Stimulated activated naive CD4-positive, alpha-beta T cell (primary cell): ENCODE data around the gene LRRC42.

Source experiments
- DNase-seq, 6 experiments: peaks; one replicate each; lab custom pipeline; 2025; lab: John Stamatoyannopoulos, UW

LRRC42 gene

GRCh38 chr1:53946252-53947171, at the start of gene LRRC42:
TSS of gene LRRC42 (plus strand) at chr1:53946350. CDS start at chr1:53952000, 5,650 bp downstream.
- DNase-seq, result no peak

- no peak for DNase-seq
These were observed 49.4 kb upstream of the LRRC42 start for GRCh38 chr1:53896635-53897229.

GRCh38 chr1:53899206-53899628, 46.9 kb upstream of the LRRC42 start:
- DNase-seq, result no peak

GRCh38 chr1:53899708-53900107, 46.4 kb upstream of the LRRC42 start:
- no peak for DNase-seq

- no peak for DNase-seq
These were observed 43.7 kb upstream of the LRRC42 start for GRCh38 chr1:53902235-53903138.

GRCh38 chr1:53905509-53905908, 40.6 kb upstream of the LRRC42 start:
- no peak for DNase-seq

GRCh38 chr1:53906121-53906520, 40.0 kb upstream of the LRRC42 start:
- DNase-seq, result no peak

- DNase-seq, result no peak
These were observed 36.2 kb upstream of the LRRC42 start for GRCh38 chr1:53909946-53910345.

GRCh38 chr1:53911442-53911841, 34.7 kb upstream of the LRRC42 start:
- no peak for DNase-seq

GRCh38 chr1:53913352-53914033, 32.7 kb upstream of the LRRC42 start:
- no peak for DNase-seq

- DNase-seq, result no peak
These were observed 27.8 kb upstream of the LRRC42 start for GRCh38 chr1:53918343-53918742.

GRCh38 chr1:53919675-53920066, 26.5 kb upstream of the LRRC42 start:
- DNase-seq, result no peak

GRCh38 chr1:53927376-53927881, 18.7 kb upstream of the LRRC42 start:
- DNase-seq, result no peak

- DNase-seq, result no peak
These were observed 16.7 kb upstream of the LRRC42 start for GRCh38 chr1:53929246-53929960.

GRCh38 chr1:53930932-53931331, 15.2 kb upstream of the LRRC42 start:
- no peak for DNase-seq

- no peak for DNase-seq
These were observed 14.6 kb upstream of the LRRC42 start for GRCh38 chr1:53931523-53931922.

- DNase-seq, result no peak
These were observed 11.9 kb upstream of the LRRC42 start for GRCh38 chr1:53934170-53934765.

GRCh38 chr1:53936430-53936829, 9.7 kb upstream of the LRRC42 start:
- no peak for DNase-seq

- DNase-seq, result no peak
These were observed 7.9 kb upstream of the LRRC42 start for GRCh38 chr1:53938136-53938830.
